Stomach (tissue), 4 donors: ENCODE results near the gene SLC16A5.

Experiments used
- CTCF ChIP-seq, 7 experiments: fragments of 450-650 bp in 4 of 7; fragments of 200-600 bp in 3 of 7; sonication (generic) in 3 of 7; IDR thresholded peaks; one replicate each; pipeline ENCODE4 v1.5.1; 2016 to 2019; ENCODE audit warnings: antibody characterized with exemption in 7 of 7, control low read depth in 2 of 7, mild to moderate bottlenecking in 1 of 7
- EP300 ChIP-seq: sonication (generic); formaldehyde crosslinking; IDR thresholded peaks from one replicate; pipeline ENCODE4 v1.6.1; 2017; ENCODE audit warnings: antibody characterized with exemption
- POLR2AphosphoS5 ChIP-seq, 3 donors: sonication (generic); formaldehyde crosslinking; IDR thresholded peaks; one replicate each; pipeline ENCODE4 v1.6.1; 2016; ENCODE audit warnings: antibody characterized with exemption in 3 of 3

GRCh38 chr17:75051941-75052340 is 35.8 kb upstream of the SLC16A5 start:
- TF ChIP-seq CTCF (IDR thresholded peaks at IDR 0.05): no peak
- TF ChIP-seq EP300: no peak
- no peak for TF ChIP-seq POLR2AphosphoS5 (IDR thresholded peaks at IDR 0.05)
